Neural progenitor cell (in vitro differentiated cells): ENCODE results near the gene PIP4K2A.

ENCODE experiments used
- EZH2 ChIP-seq: fragments of 200-600 bp; sonication (generic); IDR thresholded peaks from 2 replicates; pipeline ENCODE4 v1.6.1; 2017; ENCODE audit warnings: antibody characterized with exemption, mild to moderate bottlenecking, moderate library complexity
- TF ChIP-seq, protein P1 (sequence below): fragments of 200-600 bp; sonication (generic); IDR thresholded peaks from 2 replicates; pipeline ENCODE4 v1.5.1; 2017; ENCODE audit warnings: antibody characterized with exemption, mild to moderate bottlenecking

DNA sequence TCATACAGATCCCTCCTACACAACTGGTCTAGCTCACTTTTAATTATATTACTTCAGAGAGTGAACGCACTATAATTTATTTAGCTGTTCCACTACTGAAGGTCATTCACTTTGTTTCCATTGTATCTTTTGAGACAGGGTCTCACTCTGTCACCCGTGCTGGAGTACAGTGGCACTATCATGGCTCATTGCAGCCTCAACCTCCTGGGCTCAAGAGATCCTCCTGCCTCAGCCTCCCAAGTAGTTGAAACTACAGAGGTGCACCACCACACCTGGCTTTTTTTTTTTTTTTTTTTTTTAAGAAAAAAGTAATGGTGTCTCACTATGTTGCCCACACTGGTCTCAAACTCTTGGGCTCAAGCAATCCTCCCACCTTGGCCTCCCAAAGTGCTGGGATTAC lies 49.0 kb downstream of the PIP4K2A start:
- TF ChIP-seq, protein P1, sequence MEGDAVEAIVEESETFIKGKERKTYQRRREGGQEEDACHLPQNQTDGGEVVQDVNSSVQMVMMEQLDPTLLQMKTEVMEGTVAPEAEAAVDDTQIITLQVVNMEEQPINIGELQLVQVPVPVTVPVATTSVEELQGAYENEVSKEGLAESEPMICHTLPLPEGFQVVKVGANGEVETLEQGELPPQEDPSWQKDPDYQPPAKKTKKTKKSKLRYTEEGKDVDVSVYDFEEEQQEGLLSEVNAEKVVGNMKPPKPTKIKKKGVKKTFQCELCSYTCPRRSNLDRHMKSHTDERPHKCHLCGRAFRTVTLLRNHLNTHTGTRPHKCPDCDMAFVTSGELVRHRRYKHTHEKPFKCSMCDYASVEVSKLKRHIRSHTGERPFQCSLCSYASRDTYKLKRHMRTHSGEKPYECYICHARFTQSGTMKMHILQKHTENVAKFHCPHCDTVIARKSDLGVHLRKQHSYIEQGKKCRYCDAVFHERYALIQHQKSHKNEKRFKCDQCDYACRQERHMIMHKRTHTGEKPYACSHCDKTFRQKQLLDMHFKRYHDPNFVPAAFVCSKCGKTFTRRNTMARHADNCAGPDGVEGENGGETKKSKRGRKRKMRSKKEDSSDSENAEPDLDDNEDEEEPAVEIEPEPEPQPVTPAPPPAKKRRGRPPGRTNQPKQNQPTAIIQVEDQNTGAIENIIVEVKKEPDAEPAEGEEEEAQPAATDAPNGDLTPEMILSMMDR = no peak
- no peak for TF ChIP-seq EZH2
